Heart left ventricle (tissue), 16 donors: ENCODE results near the gene MCM5. TPM values are rescaled to one million over a fixed set of nuclear protein-coding genes. Genes with fewer than 3 reads are reported as not detected.
A peak's percentile ranks its signal among the peaks of the same experiment; 100 is the strongest.

Source experiments
- ATAC-seq, 4 donors: fragments of 200-7000 bp; cut with Tn5 transposase; one replicate each; pipeline ENCODE4 v1.9.1; 2020 to 2022; ENCODE audit warnings: moderate library complexity in 4 of 4, mild to moderate bottlenecking in 3 of 4, moderate number of reproducible peaks in 1 of 4
- DNase-seq, 5 donors: peaks; one replicate each; pipeline ENCODE4 v3.0.0-alpha.2; 2020
- H3K27ac ChIP-seq, 12 donors: fragments of 200-600 bp; sonication (generic) in 4 of 12; one replicate each; pipeline versions ENCODE4 v1.5.0 to v1.8.0; 2016 to 2022; ENCODE audit warnings: mild to moderate bottlenecking in 2 of 12
- H3K27me3 ChIP-seq, 9 donors: fragments of 200-600 bp; sonication (generic) in 2 of 9; one replicate each; pipeline versions ENCODE4 v1.5.1 to v1.8.0; 2016 to 2022; ENCODE audit warnings: mild to moderate bottlenecking in 3 of 9
- H3K36me3 ChIP-seq, 9 donors: fragments of 200-600 bp; sonication (generic) in 2 of 9; one replicate each; pipeline versions ENCODE4 v1.5.0 to v1.8.0; 2018 to 2022; ENCODE audit warnings: mild to moderate bottlenecking in 2 of 9
- H3K4me1 ChIP-seq, 12 donors: fragments of 200-600 bp; sonication (generic) in 4 of 12; one replicate each; pipeline versions ENCODE4 v1.5.0 to v1.8.0; 2016 to 2022; ENCODE audit warnings: mild to moderate bottlenecking in 3 of 12
- H3K4me3 ChIP-seq, 12 donors: fragments of 200-600 bp; sonication (generic) in 4 of 12; one replicate each; pipeline versions ENCODE4 v1.5.0 to v1.8.0; 2017 to 2022; ENCODE audit warnings: mild to moderate bottlenecking in 9 of 12, moderate library complexity in 4 of 12
- H3K9me3 ChIP-seq, 12 donors: fragments of 200-600 bp; sonication (generic) in 4 of 12; one replicate each; pipeline versions ENCODE4 v1.5.0 to v1.8.0; 2016 to 2022; ENCODE audit warnings: mild to moderate bottlenecking in 1 of 12
- POLR2A ChIP-seq, 2 donors: fragments of 450-650 bp; IDR thresholded peaks; one replicate each; pipeline ENCODE4 v1.6.1; 2017; ENCODE audit warnings: antibody characterized with exemption in 2 of 2, mild to moderate bottlenecking in 2 of 2, moderate library complexity in 2 of 2
- WGBS, 4 donors: extraction: QIAGEN DNeasy Blood & Tissue Kit in 2 of 4; methylation state at CpG; one replicate each; pipeline versions ENCODE4 v1.1.5 to v1.1.7; 2013 to 2018; 5-methylcytosine and 5-hydroxymethylcytosine counted together
- intact Hi-C, 10 donors: fragments of 100-400 bp; cut with DNase I; formaldehyde crosslinking; loops; one replicate each; pipeline versions ENCODE4 v1.11.1 to v1.14.2; 2022
- polyA plus RNA-seq, 2 donors: library from polyadenylated mRNA; stranded (reverse); fragments of 200-250 nt; gene quantifications; one replicate each; pipeline ENCODE4 v1.2.3, GENCODE V29; 2013
- total RNA-seq, 9 donors: library from RNA; depleted of rRNA in 2 of 9; stranded (reverse); fragments of >200 nt in 2 of 9; fragmentation: NEBNext Ultra II Directional in 3 of 9; extraction: Animal tissue kit (Norgen Biotek cat#: 25700) in 3 of 9; gene quantifications; one replicate each; pipeline versions ENCODE4 v1.1.0 to v1.2.4, GENCODE V29; 2016 to 2023
- TF ChIP-seq, protein P1 (sequence below), 12 donors: fragments of 200-600 bp; sonication (generic) in 4 of 12; IDR thresholded peaks; one replicate each; pipeline versions ENCODE4 v1.5.0 to v1.8.0; 2018 to 2022; ENCODE audit warnings: antibody characterized with exemption in 12 of 12, mild to moderate bottlenecking in 5 of 12
- donor health status: ischemic (EF 13 %, LVEDD 7.1; RV severe dilation, severe dysfunction).
- donor health status: healthy with polysubstance abuse.
- donor health status: DM: no; HTN: yes; CAD: no.
- donor health status: DM: no; HTN: no; CAD: no.
- donor health status: ischemic (EF 25% LVEDD 6.9; RV normal size, moderate dysfunction).
- donor health status: ischemic (EF 25% LVEDD 5.7; RV mildly dilated, moderate dysfunction).
- donor health status: healthy.
- donor health status: DM: yes; HTN: yes; CAD: no.
- donor health status: ischemic (EF 35%, LVEDD 5.7; RV mildly dilated, moderate dysfunction).
- donor health status: nonischemic (EF 11% LVEDD 7.7; RV severe dilation, severe dysfunction).
- donor health status: DM: yes; HTN: yes; CAD: no.
- donor health status: PGD.
- donor health status: ischemic (EF 29% LVEDD 5.4; RV normal size, mild dysfunction).
- donor health status: nonischemic (EF 23%, LVEDD 6.1; RV moderate dilation, normal function).

Gene MCM5
- total and polyA plus RNA-seq, 11 donors, result 5.9 to 30.2 (median 12.3) TPM

DNA sequence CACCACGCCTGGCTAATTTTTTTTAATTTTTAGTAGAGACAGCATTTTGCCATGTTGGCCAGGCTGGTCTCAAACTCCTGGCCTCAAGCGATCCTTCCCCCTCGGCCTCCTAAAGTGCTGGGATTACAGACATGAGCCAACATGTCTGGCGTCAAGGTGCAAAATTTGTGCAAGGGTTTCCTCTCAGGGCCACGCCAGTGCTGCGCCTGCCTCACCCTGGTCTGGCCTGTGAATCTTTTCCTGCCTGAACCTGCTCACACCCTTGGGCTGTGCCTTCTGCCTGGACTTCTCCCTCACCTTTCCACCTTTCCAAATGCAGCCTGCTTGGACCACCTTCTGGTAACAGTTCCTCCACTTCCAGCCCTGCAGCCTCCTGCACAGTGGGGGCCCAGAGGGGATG, 43.4 kb downstream of the MCM5 start:
- TF ChIP-seq, protein P1, sequence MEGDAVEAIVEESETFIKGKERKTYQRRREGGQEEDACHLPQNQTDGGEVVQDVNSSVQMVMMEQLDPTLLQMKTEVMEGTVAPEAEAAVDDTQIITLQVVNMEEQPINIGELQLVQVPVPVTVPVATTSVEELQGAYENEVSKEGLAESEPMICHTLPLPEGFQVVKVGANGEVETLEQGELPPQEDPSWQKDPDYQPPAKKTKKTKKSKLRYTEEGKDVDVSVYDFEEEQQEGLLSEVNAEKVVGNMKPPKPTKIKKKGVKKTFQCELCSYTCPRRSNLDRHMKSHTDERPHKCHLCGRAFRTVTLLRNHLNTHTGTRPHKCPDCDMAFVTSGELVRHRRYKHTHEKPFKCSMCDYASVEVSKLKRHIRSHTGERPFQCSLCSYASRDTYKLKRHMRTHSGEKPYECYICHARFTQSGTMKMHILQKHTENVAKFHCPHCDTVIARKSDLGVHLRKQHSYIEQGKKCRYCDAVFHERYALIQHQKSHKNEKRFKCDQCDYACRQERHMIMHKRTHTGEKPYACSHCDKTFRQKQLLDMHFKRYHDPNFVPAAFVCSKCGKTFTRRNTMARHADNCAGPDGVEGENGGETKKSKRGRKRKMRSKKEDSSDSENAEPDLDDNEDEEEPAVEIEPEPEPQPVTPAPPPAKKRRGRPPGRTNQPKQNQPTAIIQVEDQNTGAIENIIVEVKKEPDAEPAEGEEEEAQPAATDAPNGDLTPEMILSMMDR (IDR thresholded peaks at IDR 0.05), result no peak
- no peak for TF ChIP-seq POLR2A (IDR thresholded peaks at IDR 0.05)
- 79 to 95% (median 81%) methylated on average over 6 of the region's 6 CpGs for WGBS, 4 donors
- ATAC-seq (no peak), DNase-seq (no peak)
- Histone ChIP-seq H3K27ac (no peak overlapping the region), H3K9me3 (no peaks in the 10 kb centered on the region), H3K4me1 (peaks cover 0 to 6% (median 0%) of the 10 kb centered on the region in 12 donors), H3K27me3 (no peaks in the 10 kb centered on the region), H3K36me3 (no peaks in the 10 kb centered on the region), H3K4me3 (no peak overlapping the region)
- intact Hi-C loops, result no loop called here

- intact Hi-C loops, result no loop called here
- WGBS, 4 donors, result 75 to 83% (median 81%) methylated on average over 11 of the region's 11 CpGs
- Histone ChIP-seq H3K4me1 (peaks cover 0 to 6% (median 0%) of the 10 kb centered on the region in 12 donors), H3K27ac (no peak overlapping the region), H3K4me3 (no peak overlapping the region), H3K36me3 (no peaks in the 10 kb centered on the region), H3K27me3 (no peaks in the 10 kb centered on the region), H3K9me3 (no peaks in the 10 kb centered on the region)
- no peak for TF ChIP-seq POLR2A (IDR thresholded peaks at IDR 0.05)
- TF ChIP-seq, protein P1 (IDR thresholded peaks at IDR 0.05), result no peak
- no peak for DNase-seq
- ATAC-seq, result no peak
Measured at GRCh38 chr22:35443790-35444684, 44.1 kb downstream of the MCM5 start.

DNA sequence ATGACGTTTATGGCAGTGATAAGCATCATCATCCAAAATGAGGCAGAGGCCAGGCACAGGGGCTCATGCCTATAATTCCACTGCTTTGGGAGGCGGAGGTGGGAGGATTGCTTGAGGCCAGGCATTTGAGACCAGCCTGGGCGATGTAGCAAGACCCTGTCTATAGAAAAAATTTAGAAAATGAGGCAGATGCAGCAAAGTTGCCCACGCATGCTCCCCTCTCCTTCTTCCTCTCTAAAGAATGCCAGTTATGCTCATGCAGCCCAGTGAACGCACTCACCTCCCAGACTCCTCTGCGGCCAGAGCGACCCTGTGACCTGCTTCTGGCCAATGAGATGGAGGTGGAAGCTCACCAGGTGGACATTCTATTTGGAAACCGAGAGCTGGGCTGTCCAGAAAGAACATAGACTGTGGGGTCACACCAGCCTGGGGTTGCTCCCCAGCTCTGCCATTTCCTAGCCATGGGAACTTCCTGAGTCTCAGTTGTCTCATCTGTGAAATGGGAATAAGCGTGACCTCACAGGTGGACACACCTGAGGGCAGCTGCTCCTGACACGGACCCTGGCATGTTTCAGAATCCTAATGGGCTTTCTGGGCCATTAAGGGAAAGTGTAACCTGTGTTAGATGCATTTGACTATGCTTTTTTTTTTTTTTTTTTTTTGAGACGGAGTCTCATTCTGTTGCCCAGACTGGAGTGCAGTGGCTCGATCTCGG, 44.9 kb downstream of the MCM5 start:
- Histone ChIP-seq H3K4me3 (no peak overlapping the region), H3K27ac (no peak overlapping the region), H3K4me1 (peaks cover 0 to 6% (median 0%) of the 10 kb centered on the region in 12 donors), H3K9me3 (no peaks in the 10 kb centered on the region), H3K36me3 (no peaks in the 10 kb centered on the region), H3K27me3 (no peaks in the 10 kb centered on the region)
- ATAC-seq (no peak), DNase-seq (no peak)
- TF ChIP-seq, protein P1 (IDR thresholded peaks at IDR 0.05), result no peak
- TF ChIP-seq POLR2A (IDR thresholded peaks at IDR 0.05), result no peak
- intact Hi-C loops, result no loop called here
- WGBS, 4 donors, result 92 to 97% (median 96%) methylated on average over 12 to 13 of the region's 13 CpGs

- ATAC-seq (no peak), DNase-seq (no peak)
- TF ChIP-seq POLR2A (IDR thresholded peaks at IDR 0.05), result no peak
- TF ChIP-seq, protein P1 (IDR thresholded peaks at IDR 0.05), result no peak
- Histone ChIP-seq H3K4me1 (peaks cover 0 to 6% (median 0%) of the 10 kb centered on the region in 12 donors), H3K27ac (peak overlapping the region in 1 of 12 donors; percentile 81), H3K36me3 (no peaks in the 10 kb centered on the region), H3K4me3 (no peak overlapping the region), H3K27me3 (no peaks in the 10 kb centered on the region), H3K9me3 (no peaks in the 10 kb centered on the region)
- intact Hi-C loops, result no loop called here
- WGBS, 4 donors, result 82 to 88% (median 84%) methylated on average over 4 of the region's 4 CpGs
Measured at GRCh38 chr22:35445933-35446332, 46.0 kb downstream of the MCM5 start.
